Measurements from ENCODE around the gene SORL1.

SORL1 gene

DNA sequence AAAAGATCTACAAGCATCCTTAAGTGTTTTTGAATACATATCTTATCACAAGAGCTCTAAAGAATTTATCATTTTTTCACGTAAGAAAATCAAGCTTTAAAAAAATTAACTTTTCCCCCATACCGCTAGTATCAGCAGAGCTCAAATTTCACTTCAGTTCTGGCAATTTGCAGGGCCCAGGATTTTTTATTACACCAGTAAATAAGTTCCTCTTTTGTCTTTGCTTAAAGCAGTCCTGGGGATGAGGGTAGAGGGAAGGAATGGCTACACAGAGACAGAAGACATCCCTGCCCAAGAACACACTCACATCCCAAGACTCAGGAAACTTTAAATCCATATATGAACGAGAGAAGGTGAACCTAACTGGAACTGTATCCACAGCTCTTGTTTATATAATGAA, 22.6 kb upstream of the SORL1 start:
- DNase-seq (ENCODE audit: low read depth in 2 of 2), result no peak

DNA sequence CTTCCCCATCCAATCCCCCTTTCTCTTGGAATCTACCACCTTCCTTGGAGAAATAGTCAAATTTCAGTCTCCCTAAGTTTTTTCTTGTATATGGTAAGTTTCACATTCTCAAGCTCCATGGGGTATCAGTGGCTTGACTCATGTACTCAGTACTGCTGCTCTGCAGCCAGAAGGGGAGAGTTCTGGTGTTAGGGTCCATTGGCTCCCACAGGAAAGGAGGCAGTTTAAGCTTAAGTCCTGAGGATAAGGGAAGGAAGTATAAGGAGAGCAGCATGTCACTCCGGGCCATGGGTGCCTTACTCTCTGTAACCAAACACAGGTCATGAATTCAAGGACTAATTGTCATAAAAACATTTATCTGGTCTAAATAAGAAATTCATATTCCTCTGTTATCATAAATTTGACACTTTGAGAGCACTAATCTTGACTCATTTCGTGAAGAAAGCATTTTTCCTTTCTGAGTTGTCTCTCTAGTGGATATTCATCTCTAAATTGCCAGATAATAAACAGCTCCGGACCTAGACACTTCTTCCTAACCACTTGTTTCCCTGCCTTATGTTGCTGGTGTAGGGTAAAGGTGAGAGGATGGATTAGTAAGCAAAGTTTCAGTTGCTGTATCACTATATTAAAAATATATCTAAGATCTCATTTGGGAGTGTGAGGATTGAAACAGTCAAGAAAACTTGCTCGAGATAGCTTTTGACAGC, 20.1 kb upstream of the SORL1 start:
- DNase-seq (ENCODE audit: low read depth in 2 of 2), result no peak

DNA sequence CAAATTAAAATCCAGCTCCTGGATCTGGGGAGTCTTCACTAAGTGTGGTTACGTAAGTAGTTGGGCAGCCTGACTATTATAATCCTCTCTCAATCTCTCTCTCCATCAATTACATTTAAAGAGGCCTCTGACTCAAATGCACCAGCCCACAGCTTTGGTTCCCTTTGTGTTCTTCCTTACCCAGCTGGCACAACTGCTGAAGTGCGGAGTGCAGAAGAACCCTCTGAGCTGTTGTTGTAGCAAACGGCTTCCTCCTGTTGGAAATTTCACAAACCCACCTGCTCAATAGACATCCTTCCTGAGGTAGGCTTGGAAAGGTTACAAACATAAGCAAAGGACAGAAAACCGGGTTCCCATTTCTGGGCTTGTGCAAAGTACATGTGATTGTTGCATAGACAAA, 17.0 kb upstream of the SORL1 start:
- DNase-seq (ENCODE audit: low read depth in 2 of 2), result no peak

DNA sequence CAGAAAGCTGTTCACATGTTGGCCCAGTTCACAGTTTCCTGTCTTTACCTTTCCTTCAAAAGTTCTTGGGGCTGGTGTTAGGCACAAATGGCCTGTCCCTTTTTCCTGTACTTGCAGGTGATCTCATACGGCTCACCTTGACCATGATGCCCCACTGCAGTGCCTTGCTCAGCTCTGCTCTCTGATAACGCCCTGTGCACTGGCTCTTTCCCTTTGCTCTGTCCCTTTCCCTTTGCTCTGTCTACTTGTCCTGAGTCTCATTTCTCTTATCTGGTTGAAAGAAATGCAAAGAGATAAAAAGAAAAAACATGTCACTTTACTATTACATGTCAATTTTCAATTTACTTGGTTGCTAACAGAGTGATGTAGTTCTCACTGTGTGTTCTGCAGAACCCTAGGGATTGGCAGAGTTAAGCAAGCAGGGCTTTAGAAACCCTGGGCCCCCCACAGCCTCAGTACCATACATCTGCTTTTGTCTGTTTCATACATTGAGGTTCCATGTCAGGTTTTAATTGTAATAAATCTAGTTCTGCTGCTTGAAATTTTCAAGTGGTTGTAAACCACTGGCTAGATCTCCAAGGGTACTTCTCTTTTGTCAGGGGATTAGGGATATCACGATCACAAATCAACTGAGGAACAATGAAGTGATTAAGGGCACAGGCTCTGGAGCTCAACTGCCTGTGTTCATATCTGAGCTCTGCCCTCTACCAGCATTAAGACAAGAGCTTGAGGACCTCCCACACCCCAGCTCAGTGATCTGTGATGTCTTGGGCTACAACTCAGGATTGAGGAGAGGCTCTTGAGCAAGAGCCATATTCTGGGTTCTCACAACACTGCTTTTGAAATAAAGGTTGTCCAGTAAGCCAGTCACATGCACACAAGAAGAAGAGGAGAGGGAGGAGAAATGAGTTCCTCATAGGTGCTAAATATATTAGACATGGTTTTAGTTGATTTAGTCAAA, 16.3 kb upstream of the SORL1 start:
- no peak for DNase-seq (ENCODE audit: low read depth in 2 of 2)

GRCh38 chr11:121437018-121437685, 15.0 kb upstream of the SORL1 start:
- DNase-seq (ENCODE audit: low read depth in 2 of 2), result peak in 1 of 2 experiments; percentile 20

DNA sequence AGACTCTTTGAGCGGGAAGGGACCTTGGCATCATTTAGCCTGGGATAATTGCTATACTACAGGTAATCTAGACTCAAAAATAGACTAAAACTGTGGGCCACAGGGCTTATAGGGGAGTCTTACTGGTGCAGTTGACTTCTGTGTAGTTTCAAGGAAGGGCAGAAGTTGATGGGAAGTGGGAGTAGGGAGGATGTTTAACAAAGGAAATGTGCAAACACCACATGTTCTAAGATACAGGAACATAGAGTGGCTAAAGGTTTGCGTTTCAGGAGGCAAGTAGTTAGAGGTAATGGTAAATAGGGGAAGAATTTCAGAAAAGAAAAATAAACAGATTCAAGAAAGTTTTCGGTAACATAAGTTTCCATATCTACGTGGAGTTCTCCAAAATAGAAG, 14.4 kb upstream of the SORL1 start:
- no peak for DNase-seq (ENCODE audit: low read depth in 2 of 2)

- DNase-seq (ENCODE audit: low read depth in 2 of 2), result no peak
Observed at GRCh38 chr11:121439337-121439736, 12.8 kb upstream of the SORL1 start.

- DNase-seq (ENCODE audit: low read depth in 2 of 2), result no peak
Observed at GRCh38 chr11:121439759-121440158, 12.4 kb upstream of the SORL1 start.

GRCh38 chr11:121441521-121441920, 10.6 kb upstream of the SORL1 start:
- DNase-seq (ENCODE audit: low read depth in 2 of 2), result no peak

GRCh38 chr11:121443688-121444275, 8.3 kb upstream of the SORL1 start:
- DNase-seq (ENCODE audit: low read depth in 2 of 2), result no peak

DNA sequence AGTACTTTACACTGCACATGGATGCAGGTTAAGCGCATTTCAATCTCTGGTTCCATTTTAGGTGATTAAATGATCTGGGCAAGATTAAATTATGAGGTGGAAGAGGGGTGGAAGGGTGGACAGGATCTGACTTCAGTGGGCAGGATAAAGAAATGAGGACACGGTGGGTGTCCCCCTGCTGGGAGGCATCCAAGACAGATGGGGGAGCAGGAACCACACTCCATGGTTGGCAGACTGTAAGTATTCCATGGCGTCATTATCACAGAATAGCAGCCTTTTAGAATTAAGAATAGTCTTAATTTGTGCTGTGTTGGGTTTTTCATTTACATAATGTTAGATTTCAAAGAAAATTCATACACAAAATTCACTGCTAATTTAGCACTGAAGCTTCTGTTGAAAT, 7.6 kb upstream of the SORL1 start:
- no peak for DNase-seq (ENCODE audit: low read depth in 2 of 2)

DNA sequence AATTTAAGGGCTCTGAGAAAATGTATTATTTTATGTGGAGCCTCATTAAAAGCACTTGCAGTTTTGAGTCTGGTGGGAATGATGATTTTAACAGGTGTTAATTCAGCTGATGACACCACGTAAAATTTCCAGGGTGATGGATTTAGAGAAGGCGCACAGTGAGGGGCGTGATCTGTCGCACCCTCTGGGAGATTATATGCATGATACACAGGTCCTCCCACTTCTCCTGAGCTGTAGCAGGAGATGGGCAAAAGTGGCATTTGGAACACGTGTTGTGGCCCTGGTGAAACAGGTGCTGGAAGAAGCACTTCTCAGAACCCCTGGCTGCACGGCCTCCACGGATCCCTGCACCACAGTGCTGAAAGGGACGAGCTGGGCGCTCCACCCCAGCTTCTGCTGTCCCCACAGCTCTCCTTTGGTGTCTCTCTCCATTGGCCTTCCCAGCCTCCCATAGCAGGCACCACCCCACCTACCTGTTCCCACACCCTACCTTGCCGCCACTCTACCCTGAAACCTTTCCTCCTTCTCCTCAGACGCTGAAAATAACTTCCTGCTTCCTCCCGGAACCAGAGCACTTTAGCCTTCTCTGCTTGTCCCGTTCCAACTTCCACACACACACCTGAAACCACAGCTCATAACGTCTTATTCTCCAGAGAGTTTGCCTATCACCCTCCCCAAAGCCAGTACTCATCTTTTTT, 6.9 kb upstream of the SORL1 start:
- no peak for DNase-seq (ENCODE audit: low read depth in 2 of 2)

GRCh38 chr11:121446752-121447156, 5.4 kb upstream of the SORL1 start:
- peak; percentile 48 to 55 for DNase-seq (ENCODE audit: low read depth in 2 of 2)

DNA sequence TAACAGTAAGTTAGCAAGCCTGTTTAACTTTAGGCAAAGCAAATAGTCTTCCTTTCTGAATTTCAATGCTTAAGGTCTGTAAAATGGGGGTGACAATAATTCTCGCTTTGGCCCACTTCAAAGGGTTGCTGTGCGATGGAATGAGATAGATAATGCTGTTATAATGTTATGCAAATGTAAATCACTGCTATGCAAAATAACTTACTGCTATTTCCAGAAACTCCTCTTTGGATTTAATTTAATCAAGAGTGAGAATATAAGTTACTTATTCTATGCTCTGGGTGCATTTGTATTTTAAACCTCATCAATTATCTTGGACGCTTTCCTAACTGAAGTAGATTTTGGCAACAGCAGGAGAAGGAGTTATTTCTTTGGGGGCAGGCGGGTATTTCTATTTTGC, 4.1 kb upstream of the SORL1 start:
- DNase-seq (ENCODE audit: low read depth in 2 of 2), result no peak

DNA sequence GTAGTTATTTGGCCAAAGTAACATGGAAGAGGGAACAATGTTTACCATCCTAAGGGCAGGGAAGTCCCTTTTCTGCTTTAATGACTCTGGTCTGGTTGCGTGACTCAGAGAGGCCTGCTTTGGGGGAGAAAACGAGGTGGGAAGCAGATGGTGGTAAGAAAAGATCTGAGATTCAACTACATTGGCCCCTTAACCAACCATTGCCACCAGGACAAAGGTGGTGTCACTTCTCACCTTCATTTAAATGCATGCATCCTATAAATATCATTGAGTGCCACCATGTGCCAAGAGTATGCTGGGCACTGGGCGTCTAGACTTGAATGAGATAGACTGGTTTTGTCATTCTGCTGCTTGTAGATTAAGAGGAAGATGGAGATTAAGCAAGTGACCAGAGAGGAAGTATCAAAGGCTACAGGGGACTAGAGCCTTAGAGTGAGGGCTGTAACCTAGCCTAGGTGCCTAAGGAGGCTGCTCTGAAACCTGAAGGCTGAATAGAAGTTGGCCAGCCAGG, 3.6 kb upstream of the SORL1 start:
- DNase-seq (ENCODE audit: low read depth in 2 of 2), result no peak

- no peak for DNase-seq (ENCODE audit: low read depth in 2 of 2)
Observed at GRCh38 chr11:121449123-121449522, 3.0 kb upstream of the SORL1 start.

DNA sequence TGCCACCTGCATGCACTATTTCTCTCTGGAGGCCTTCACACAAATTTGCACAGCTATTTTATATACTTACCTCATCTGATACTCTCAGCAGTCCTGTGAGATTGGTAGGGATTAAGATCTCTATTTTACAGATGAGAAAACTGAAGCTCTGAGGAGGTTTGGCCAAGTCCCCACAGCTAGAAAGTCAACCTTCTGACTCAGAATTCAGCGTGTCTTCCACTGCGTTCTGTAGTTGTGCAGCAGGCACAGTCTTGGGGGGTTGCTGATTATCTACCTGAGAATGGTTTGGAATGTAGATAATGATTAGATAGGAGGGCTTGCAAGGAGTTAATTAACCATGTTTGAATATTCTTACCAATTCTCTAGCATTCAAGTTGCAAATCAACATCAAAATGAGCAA, 2.5 kb upstream of the SORL1 start:
- DNase-seq (ENCODE audit: low read depth in 2 of 2), result no peak

- DNase-seq (ENCODE audit: low read depth in 2 of 2), result no peak
Observed at GRCh38 chr11:121450401-121450800, 1.7 kb upstream of the SORL1 start.

- DNase-seq (ENCODE audit: low read depth in 2 of 2), result no peak
Observed at GRCh38 chr11:121451178-121451985, 732 bp upstream of the SORL1 start.

DNA sequence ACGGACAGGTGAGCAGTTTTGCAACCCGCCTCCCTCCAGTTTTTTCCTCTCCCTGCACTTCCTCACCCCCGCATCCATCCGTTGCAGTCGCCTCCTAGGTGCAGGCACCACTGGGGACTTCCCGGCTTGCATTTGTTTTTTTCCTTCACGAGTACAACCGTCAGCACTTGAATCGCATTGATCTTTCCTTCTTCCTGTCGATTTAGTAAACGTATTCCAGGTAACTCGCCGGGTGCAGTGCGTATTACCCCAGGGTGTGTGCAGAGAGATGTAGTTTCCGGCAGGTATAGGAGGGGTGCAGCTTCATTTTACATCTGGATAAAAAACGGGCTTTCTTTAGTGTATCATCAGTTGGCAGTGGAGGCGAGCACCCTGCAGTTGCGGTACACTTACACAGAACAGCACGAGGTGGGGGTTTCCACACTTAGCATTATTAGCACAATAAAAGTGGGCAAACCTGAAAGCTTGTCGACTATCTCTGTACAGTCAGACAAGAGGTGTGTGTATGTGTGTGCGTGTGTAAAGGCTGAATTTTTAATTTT, 566 bp downstream of the SORL1 start, which contains the start of gene SORL1-AS1:
SORL1-AS1 (minus strand) TSS at position 359 of the 542 bp plus-strand sequence.
- DNase-seq (ENCODE audit: low read depth in 2 of 2), result no peak

Measured in fibroblast of skin of left quadriceps (primary cell).